CD4-positive, alpha-beta T cell treated with Interleukin-1 beta for 1 hour (primary cell): ENCODE results near the gene TBXAS1.

Source experiments
- DNase-seq, 2 donors: peaks; one replicate each; pipeline ENCODE4 v3.0.0-alpha.2; 2020 to 2022

The TBXAS1 gene

GRCh38 chr7:140026935-140027334 lies 197.9 kb downstream of the TBXAS1 start:
- no peak for DNase-seq

DNA sequence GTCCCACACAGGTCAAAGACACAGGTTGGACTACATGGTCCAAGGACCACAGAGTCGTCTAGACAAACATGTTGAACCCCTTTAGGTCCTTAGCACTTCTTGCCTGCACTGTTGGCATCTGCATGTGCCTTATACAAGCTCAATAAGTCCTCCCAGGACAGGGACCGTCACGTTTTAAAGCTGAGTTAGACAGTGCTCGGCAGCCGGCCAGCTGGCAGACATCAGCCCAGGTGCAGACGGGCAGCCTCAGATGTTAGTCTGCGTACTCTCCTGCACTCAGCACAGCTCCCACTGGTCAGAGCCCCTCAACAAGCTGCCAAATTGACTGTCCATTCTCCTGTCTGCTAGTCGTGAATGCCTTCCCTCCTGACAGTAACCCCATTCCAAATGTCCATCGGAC lies 198.8 kb downstream of the TBXAS1 start:
- no peak for DNase-seq

DNA sequence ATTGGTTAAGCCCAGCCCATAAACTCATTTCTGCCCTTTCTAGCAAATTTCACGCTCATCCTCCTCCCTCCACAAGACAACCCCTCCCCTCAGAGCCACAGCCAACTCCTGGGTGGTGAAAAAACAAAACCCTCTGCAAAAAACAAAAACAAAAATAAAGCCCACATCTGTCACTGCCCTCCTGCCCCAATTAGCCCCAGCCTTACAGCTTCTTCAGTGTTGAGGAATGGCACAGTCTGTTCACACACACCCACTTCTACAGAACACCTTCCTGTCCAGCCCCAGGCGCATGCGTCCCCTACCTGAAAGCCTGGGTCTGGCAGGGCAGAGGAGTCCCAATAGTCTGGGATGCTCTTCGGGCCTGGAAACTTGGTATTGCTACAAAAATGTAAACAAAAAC lies 199.2 kb downstream of the TBXAS1 start:
- no peak for DNase-seq

DNA sequence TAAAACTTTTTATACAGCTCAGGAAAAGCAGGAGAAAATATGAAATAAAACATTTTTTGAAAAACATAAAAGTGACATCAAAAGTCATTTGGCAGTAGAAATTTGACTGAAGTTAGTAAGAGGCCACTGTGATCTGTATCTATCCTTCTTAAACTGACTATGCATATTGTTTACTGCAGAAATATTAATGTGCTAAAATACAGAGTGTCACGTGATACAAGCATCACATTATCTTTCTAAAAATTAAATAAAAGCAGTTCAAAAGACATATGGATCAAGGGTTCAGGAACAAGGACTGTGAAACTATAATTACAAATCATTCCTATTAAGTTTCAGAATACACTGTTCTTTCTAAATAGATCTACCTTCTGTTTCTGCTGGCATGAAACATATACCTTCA lies 200.0 kb downstream of the TBXAS1 start:
- DNase-seq, result no peak

- DNase-seq, result no peak
Observed at GRCh38 chr7:140031364-140031763, 202.3 kb downstream of the TBXAS1 start.

GRCh38 chr7:140033036-140033435 lies 204.0 kb downstream of the TBXAS1 start:
- no peak for DNase-seq

DNA sequence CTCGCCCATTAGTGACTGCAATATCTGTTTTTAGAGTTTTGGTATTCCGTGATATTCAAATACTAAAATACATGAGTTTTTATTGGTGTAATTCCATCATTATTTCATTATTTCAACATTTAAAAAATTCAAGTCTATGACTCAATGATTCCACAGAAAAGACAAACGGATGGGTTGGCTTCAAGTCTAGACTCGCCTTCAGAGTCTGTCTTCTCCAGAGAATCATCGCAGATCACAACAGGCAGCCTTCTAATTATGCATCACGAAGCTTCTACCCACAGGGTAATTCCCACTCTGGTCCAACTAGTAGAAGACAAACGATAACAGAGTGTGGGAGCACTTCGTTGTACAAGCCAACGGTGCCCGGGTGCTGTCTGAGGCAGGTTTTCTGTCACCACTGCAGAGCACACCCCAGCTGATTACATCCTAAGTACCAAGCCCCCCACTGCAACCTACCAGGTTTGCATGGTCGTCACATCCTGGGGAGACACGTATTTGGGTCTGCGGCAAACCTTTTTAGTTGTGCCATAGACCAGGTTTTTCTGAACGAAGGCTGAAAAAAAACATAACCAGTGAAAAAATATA lies 204.8 kb downstream of the TBXAS1 start:
- DNase-seq, result no peak

DNA sequence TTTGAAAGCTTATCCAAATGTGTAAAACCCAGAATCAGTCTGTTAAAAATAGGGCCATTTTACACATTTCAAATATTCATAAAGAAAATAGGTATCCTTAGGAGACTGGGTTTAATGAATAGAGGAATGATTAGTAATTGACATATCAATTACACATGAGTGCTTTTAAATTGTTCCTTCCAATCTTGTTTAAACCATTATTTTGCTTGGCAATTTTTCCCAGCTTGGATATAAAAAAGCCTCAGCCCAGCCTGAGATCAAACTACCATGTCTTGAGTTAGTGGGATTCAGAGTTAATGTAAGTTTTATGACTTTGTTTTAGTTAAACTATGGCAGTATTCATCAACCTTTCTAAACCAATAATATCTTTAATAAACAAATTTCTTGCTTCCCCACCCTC lies 205.4 kb downstream of the TBXAS1 start:
- DNase-seq, result no peak

DNA sequence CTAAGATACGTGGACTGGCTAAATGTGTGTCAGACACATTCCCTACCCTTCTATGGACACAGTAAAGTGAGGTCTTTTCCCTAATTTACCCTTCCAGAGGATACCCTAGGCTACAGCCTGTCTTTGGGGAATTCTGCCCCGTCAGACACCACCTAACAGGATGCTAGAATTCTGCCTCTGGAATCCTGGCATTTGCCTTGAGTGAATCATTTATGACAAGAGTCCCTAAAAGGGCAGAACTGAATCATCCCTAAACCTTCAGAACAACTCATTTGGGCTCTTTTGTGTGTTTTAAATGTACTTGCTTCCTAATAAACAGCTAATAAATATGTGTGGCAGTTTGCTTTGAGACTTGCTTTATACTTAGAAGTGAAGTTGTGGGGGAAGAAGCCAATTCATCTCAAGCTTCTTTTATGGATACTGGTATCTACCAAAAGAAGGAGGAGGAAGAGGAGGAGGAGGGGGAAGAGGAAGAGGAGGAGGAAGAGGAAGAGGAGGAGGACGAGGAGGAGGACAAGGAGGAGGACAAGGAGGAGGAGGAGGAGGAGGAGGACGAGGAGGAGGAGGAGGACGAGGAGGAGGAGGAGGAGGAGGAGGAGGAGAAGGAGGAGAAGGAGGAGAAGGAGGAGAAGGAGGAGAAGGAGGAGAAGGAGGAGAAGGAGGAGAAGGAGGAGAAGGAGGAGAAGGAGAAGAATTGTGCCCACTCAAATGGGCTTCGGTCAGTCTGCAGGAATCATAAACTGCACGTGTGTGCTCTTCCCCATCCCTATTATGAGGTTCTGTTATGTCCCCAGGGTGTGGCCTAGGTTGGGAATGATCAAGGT lies 206.5 kb downstream of the TBXAS1 start:
- DNase-seq, result no peak

DNA sequence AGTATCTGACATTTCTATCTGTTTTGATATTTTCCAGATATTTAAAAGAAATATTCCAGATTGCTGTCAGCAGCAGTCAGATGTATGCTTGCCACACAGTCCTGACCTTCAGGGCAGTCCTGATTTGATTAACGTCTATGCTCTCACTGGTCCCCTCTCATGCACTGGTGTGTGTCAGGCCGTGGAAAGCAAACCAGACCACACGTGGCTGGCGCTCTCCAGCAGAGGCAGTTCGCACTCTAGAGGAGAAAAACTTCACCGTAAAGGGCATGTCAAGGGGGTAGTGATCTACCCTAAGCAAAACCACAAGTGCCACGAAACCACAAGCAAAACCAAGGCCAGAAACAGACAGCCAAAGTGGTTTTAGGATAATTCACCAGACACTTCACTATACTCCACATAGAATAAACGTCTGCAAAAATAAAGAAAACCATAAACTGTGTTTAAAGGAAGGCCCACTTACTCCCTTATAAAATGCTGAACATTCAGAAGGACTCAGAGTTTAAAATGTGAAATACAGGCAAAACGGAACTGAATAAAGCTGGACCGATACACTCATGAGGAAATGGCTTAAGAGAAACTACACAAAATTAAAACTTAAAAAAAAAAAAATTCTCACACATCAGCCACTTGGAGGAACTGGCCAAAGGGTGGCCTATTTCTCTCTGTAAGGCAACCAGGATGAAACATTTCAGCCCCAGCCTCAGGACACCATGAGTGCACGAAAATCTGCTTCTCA lies 207.3 kb downstream of the TBXAS1 start:
- DNase-seq, result peak in 1 of 2 donors; percentile 21

GRCh38 chr7:140039066-140039465 lies 210.0 kb downstream of the TBXAS1 start:
- DNase-seq, result no peak

DNA sequence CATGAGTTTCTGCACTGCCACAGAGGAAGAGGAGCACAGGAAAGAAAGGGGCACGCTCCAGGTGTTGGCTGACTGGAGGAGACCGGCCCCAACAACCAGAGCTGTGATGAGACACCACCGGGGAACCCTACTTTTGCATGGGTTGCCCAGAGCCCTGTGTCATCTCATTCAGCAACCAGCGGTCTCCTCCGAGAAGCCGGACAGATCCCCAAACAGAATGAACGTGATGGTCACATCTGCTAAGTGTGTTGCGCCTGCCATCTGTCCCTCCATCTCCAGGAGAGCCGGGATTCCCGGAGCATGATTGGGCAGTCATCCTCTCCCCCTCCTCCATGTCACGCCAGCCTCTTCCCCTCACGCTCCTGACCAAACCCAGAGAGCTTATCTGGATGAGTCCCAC lies 210.8 kb downstream of the TBXAS1 start:
- no peak for DNase-seq

DNA sequence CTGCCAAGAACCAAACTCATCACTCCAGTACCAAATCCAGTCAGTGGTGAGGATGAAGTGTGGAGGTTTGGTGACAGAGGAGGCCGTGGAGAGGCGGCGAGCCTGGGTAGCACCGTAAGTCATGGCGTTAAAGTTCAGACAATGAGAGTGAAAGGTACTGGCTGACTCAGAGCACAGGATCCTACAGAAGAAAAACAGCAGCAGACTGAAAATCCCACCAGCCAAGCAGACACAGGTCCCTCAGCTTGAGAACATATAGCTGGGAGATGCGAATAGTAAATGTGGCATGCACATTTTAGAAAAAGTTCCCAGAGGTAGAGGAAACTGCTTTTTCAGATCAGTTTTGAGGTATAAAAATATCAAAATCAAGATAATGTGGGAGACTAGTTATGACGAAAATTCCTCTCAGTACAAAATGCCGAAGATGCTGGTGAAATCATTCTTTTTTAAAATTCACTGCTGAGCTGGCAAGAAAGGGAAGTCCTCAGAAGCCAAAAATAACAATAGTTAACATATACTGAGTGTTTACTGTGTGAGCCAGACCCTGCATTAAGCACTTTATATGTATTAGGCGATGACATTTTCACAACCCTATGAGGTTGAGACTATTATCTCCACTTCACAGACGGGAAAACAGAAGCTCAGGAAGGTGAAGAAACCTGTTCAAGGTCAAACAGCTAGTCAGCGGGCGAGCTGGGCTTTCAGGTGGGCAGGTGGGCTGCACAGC lies 212.8 kb downstream of the TBXAS1 start:
- no peak for DNase-seq

DNA sequence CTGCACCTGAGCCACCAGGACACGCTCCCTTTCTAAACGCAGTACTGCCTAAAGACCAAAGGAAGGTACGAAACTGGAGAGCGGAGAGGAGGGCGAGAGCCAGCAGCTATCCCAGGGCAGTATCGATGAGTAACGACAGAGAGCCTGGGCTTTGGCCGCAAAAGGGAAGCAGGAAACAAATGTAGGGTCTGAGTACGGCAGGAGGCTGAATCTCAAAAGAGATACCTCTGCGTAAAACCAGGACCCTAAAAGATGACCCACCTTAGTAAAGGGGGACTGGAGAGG lies 213.3 kb downstream of the TBXAS1 start:
- DNase-seq, result no peak

- DNase-seq, result no peak
Observed at GRCh38 chr7:140044251-140044650, 215.2 kb downstream of the TBXAS1 start.

DNA sequence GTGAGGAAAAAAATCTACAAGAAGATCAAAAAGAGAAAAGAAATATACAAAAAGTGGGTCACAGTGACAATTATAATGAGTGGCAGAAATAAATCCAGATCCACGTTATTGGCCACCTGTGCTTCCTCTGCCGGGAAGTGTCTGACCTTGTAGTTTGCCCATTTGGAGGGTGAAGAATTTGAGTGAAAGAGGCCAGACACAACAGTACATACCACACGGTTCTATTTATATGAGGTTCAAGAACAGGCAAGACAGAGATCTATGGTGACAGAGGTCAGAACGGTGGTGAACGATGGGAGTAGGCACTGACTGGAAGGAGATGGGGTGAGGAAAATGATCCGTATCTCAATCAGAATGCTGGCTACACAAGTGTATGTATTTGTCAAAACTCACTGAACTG lies 216.6 kb downstream of the TBXAS1 start:
- DNase-seq, result no peak

DNA sequence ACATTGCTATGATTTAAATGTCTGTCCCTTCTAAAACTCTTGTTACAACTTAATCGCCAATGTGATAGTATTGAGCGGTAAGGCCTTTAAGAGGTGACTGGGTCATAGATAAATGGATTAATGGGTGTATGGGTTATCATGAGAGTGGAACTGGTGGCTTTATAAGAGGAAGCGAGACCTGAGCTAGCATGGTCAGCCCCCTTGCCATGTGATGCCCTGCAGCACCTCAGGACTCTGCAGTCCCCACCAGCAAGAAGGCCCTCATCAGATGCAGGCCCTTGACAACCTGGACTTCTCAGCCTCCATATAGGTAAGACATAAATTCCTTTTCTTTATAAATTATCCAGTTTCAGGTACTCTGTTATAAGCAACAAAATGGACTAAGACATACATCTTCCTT lies 218.1 kb downstream of the TBXAS1 start:
- no peak for DNase-seq

DNA sequence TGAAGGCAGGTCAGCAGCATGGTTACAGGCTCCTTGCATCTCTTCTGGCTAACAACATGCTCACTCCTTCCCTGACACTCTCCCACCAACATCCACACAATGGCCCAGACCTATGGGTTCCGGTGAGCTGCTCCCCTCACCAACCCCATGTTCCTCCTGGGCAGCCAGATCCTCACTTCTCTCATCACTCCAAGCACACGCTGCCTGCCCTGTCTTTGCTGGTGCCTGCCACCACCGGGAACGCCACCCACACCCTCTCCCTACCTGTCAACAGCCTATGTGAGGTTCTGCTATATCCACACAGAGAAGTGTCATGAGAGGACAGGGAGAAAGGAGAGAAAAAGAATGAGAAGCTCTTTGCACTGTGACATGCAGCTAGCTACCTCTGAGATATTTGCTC lies 219.1 kb downstream of the TBXAS1 start:
- no peak for DNase-seq

DNA sequence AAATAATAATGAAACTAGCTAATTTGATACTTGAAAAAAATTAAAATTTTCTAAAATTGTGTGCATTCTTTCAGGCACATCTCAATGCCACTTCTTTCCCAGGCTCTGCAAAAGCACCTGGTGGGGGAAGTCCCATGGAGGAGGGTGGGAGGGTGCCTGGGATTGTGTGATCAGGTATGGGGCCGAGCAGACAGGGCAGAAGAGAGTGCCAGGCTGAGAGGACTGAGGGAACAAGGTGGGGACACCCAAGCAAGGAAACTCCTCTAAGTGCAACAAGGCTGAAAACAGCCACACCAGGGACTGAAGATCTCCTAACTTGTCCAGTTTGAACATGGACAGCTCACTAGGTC lies 219.9 kb downstream of the TBXAS1 start:
- no peak for DNase-seq

DNA sequence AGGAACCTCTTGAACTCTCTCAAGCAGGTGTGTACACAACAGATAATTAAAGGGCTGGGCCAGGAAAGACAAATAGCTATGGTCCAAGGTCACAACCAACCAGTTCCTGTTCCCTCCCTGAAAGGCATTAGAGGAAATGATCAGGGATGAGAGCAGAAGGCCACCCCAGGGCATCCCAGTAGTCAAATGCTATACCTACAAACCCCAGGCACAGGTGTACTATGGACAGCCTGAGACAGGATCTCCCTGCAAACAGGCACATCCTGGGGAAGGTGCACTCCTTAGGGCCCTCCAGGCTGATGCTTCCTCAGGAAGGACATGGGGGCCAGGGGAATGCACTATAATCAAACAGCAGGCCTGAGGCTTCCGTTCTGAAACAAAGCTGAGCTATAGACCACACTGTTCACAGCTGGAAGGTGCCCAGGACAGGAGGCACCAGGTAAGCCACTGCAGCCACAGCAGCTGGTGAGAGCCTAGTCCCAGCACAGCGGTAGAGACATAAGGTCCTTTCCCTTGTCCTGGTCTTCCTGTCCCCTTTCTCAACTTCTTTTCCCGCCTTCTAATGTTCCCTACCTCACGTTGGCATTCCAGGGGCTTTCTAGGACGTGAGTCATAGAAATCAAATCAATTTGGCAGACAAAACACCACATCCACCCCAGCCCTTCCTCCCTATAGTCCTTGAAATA lies 220.4 kb downstream of the TBXAS1 start:
- DNase-seq, result no peak

- no peak for DNase-seq
Observed at GRCh38 chr7:140050100-140050499, 221.0 kb downstream of the TBXAS1 start.

DNA sequence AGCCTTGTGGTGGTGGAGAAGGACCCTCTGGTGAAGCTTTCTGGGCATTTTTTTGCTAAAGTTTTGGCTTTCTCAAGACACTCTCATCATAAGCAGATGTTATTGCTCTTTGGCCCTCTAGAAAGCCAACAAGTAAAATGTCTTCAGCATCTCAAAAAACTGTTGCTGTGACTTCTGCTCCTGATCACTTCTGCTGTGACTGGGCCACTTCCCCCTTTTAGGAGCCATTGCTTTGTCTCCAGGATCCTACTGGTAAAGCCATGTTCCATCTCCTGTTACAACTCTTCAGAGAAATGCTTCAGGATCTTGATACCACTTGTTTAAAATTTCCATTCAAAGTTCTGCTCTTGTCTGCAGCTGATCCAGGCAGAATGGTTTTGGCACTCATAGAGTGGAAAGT lies 222.8 kb downstream of the TBXAS1 start:
- no peak for DNase-seq
